Natural killer cell treated with Interleukin-12 subunit alpha and Interleukin-12 subunit beta and Interleukin-15 and Interleukin-18, amount 100 ng/mL, for 72 hours (primary cell): ENCODE results near the gene NDUFA7. TPM values are rescaled to one million over a fixed set of nuclear protein-coding genes. Genes with fewer than 3 reads are reported as not detected.
"Not testable (repeated sequence)": the region's sequence is repeated elsewhere in the genome, so short reads cannot be mapped to it uniquely, and the experiment has no call there.

ENCODE experiments used
- ATAC-seq, 2 donors: fragments of 150-1000 bp; cut with Tn5 transposase in 1 of 2; sonication (Bioruptor Pico), chemical (Tn5 transposase) in 1 of 2; 2 replicates each; pipeline ENCODE4 v1.10.0; 2021
- DNase-seq: peaks from one replicate; pipeline ENCODE4 v3.0.0; 2022; ENCODE audit warnings: low spot score
- H3K27ac Mint-ChIP-seq, 2 donors: 1 replicate in 1 of 2; 2 replicates in 1 of 2; pipeline ENCODE4 v1.8.0; 2022; ENCODE audit warnings: mixed read lengths in 2 of 2, mild to moderate bottlenecking in 1 of 2, moderate library complexity in 1 of 2
- H3K27me3 Mint-ChIP-seq, 2 donors: 1 replicate in 1 of 2; 2 replicates in 1 of 2; pipeline ENCODE4 v1.8.0; 2022; ENCODE audit warnings: mixed read lengths in 2 of 2
- H3K36me3 Mint-ChIP-seq: one replicate; pipeline ENCODE4 v1.8.0; 2022; ENCODE audit warnings: mixed read lengths
- H3K4me1 Mint-ChIP-seq, 2 donors: 1 replicate in 1 of 2; 2 replicates in 1 of 2; pipeline ENCODE4 v1.8.0; 2022; ENCODE audit warnings: low read depth in 2 of 2, mixed read lengths in 2 of 2, mild to moderate bottlenecking in 1 of 2
- H3K4me3 Mint-ChIP-seq: one replicate; pipeline ENCODE4 v1.8.0; 2022; ENCODE audit warnings: mixed read lengths
- H3K9me3 Mint-ChIP-seq: 2 replicates; pipeline ENCODE4 v1.8.0; 2022; ENCODE audit warnings: mixed read lengths
- total RNA-seq, 2 donors: library from RNA; stranded (reverse); gene quantifications; one replicate each; pipeline ENCODE4 v1.2.3, GENCODE V29; 2022

NDUFA7 gene
- total RNA-seq, 2 donors from 2014 or later: 31.2 to 42.2 TPM

DNA sequence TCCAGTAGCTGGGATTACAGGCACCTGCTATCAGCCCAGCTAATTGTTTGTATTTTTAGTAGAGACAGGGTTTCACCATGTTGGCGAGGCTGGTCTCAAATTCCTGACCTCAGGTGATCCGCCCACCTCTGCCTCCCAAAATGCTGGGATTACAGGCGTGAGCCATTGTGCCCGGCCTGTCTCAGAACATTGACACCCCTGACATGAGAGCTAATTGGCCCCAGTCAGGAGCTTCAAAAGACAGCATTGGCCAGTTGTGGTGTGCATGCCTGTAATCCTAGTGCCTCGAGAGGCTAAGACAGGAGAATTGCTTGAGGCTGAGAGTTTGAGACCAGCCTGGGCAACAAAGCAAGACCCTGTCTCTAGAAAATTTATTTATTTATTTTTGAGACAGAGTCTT is 31.7 kb upstream of the NDUFA7 start:
- Mint-ChIP-seq H3K4me1 (peaks cover 9 to 11% of the 10 kb centered on the region in 2 donors), H3K27me3 (peaks cover 18 to 19% of the 10 kb centered on the region in 2 donors)
- not testable (repeated sequence) for H3K9me3 Mint-ChIP-seq, H3K4me3 Mint-ChIP-seq, H3K36me3 Mint-ChIP-seq, ATAC-seq, DNase-seq, H3K27ac Mint-ChIP-seq

- Mint-ChIP-seq H3K4me1 (peaks cover 9 to 11% of the 10 kb centered on the region in 2 donors), H3K4me3 (no peak overlapping the region), H3K27me3 (peaks cover 18 to 19% of the 10 kb centered on the region in 2 donors), H3K9me3 (no peaks in the 10 kb centered on the region), H3K27ac (no peak overlapping the region), H3K36me3 (no peaks in the 10 kb centered on the region)
- DNase-seq: peak; percentile 46
- ATAC-seq: no peak
These were observed 31.1 kb upstream of the NDUFA7 start for GRCh38 chr19:8352134-8352827.

- not testable (repeated sequence) for H3K4me3 Mint-ChIP-seq, H3K27ac Mint-ChIP-seq, H3K9me3 Mint-ChIP-seq, ATAC-seq, H3K36me3 Mint-ChIP-seq, H3K4me1 Mint-ChIP-seq, DNase-seq
- peaks cover 18 to 19% of the 10 kb centered on the region in 2 donors for H3K27me3 Mint-ChIP-seq
These were observed 28.6 kb upstream of the NDUFA7 start for GRCh38 chr19:8349629-8350372.

- H3K27me3 Mint-ChIP-seq: no peaks in the 10 kb centered on the region
- no peaks in the 10 kb centered on the region for H3K9me3 Mint-ChIP-seq
- H3K4me3 Mint-ChIP-seq: peak overlapping the region; percentile 75
- peaks cover 7 to 9% of the 10 kb centered on the region in 2 donors for H3K4me1 Mint-ChIP-seq
- H3K36me3 Mint-ChIP-seq: no peaks in the 10 kb centered on the region
- H3K27ac Mint-ChIP-seq: no peak overlapping the region
- DNase-seq (no peak), ATAC-seq (no peak)
These were observed 22.3 kb upstream of the NDUFA7 start for GRCh38 chr19:8343483-8343844.

DNA sequence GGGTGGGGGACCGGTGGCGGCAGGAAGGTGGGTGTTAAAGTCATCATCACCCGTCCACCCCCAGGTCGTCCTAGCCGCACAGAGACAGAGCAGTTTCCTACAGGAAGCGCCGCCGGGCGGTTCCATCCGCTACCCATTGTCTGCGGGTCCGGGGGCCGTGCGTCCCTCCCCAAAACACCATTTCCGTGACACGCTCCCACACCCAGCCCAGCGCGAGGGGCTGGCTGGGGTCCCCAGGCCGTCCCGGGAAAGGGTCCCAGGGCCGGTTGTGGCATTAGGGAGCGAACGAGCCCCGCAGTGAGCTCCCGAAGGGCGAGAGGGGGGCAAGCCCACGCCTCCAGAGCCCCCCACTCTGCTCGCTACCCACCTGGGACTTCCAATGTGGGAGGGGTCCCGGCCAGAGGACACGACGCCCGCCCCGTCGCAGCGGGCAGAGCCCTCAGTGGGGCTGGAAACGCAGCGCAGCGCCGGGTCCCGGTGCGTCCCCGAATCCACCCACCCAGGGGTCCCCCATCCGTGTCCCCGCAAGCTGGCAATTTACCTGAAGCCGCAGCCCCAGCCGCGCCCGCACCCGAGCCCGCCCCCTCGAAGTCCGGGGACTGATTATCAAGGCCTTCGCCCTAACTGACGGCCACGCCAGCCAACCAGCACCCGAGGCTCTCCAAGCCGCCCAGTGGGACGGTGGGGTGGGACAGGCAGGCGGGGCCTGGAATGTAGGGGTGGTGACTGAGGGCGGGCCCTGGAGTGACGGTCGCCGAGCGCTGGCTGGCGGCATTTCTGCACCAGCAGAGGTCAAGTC is 21.7 kb upstream of the NDUFA7 start, which contains the start of gene KANK3:
Gene KANK3, minus strand, starts transcription at position 579 of the 799 bp plus-strand sequence. CDS start 5,434 bp downstream, outside the sequence.
- ATAC-seq: peak; percentile 100
- Mint-ChIP-seq H3K4me3 (peak within 1 kb of the TSS; percentile 75), H3K27ac (no peak within 1 kb of the TSS), H3K4me1 (peaks cover 7 to 9% of the 10 kb centered on the region in 2 donors), H3K36me3 (no peaks in the 10 kb centered on the region), H3K9me3 (no peaks in the 10 kb centered on the region), H3K27me3 (no peaks in the 10 kb centered on the region)
- peak; percentile 98 for DNase-seq

DNA sequence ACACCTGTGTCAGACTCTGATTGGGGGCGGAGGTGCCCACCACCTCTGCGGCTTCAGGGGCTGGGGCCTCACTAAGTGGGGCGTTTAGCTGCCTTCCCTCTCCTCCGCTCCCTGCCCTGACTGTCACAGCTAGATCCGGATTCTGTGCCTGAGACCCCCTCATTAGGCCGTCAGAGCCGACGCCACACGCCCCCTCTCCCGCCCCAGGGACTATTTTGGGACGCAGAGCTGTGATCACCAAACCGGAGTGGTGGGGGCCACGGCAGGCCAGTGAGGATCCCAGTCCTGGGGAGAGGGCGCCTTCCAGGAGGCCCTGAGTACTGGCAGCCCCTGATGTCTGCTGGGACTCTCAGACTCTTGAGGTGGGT is 21.1 kb upstream of the NDUFA7 start:
- Mint-ChIP-seq H3K9me3 (no peaks in the 10 kb centered on the region), H3K27me3 (no peaks in the 10 kb centered on the region), H3K4me3 (peak overlapping the region; percentile 3), H3K36me3 (no peaks in the 10 kb centered on the region), H3K27ac (no peak overlapping the region), H3K4me1 (peaks cover 7 to 9% of the 10 kb centered on the region in 2 donors)
- ATAC-seq: no peak
- DNase-seq: peak; percentile 59

- ATAC-seq, H3K27me3 Mint-ChIP-seq, H3K27ac Mint-ChIP-seq: not testable (repeated sequence)
These were observed 20.3 kb upstream of the NDUFA7 start for GRCh38 chr19:8341504-8341903.

GRCh38 chr19:8340341-8341096 is 19.3 kb upstream of the NDUFA7 start:
- no peak overlapping the region for H3K4me3 Mint-ChIP-seq
- H3K4me1 Mint-ChIP-seq: peaks cover 7 to 15% of the 10 kb centered on the region in 2 donors
- H3K36me3 Mint-ChIP-seq: no peaks in the 10 kb centered on the region
- no peak overlapping the region for H3K27ac Mint-ChIP-seq
- H3K27me3 Mint-ChIP-seq: no peaks in the 10 kb centered on the region
- DNase-seq: peak; percentile 22
- no peaks in the 10 kb centered on the region for H3K9me3 Mint-ChIP-seq
- ATAC-seq: no peak

More at GRCh38 chr19:8341504-8341903, 20.3 kb upstream of the NDUFA7 start:
- H3K4me1 Mint-ChIP-seq: peaks cover 7 to 11% of the 10 kb centered on the region in 2 donors
- DNase-seq: peak; percentile 25
- H3K4me3 Mint-ChIP-seq: peak overlapping the region; percentile 3
- not testable (repeated sequence) for H3K9me3 Mint-ChIP-seq, H3K36me3 Mint-ChIP-seq

- Mint-ChIP-seq H3K27me3 (no peaks in the 10 kb centered on the region), H3K36me3 (no peaks in the 10 kb centered on the region), H3K27ac (no peak overlapping the region), H3K9me3 (no peaks in the 10 kb centered on the region), H3K4me3 (no peak overlapping the region), H3K4me1 (peaks cover 7 to 15% of the 10 kb centered on the region in 2 donors)
- DNase-seq: no peak
- ATAC-seq: no peak
These were observed 17.7 kb upstream of the NDUFA7 start for GRCh38 chr19:8338835-8339234.

DNA sequence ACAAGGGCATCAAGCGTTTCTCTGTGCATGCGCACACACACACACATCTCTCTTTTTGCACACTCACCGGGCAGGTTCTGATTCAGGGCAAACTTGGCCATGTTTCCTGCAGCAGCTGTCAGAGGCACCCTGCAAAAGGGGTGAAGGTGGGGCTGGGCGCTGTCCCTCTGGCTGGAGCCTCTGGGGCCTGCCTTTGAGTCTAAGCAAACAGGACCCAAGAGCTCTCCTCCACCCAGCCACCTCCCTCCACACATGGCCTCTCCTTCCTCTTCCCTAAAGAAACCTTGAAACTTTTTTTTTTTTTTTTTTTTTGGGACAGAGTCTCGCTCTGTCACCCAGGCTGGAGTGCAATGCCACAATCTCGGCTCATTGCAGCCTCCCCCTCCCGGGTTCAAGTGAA is 16.6 kb upstream of the NDUFA7 start:
- no peak overlapping the region for H3K27ac Mint-ChIP-seq
- H3K9me3 Mint-ChIP-seq: no peaks in the 10 kb centered on the region
- no peak overlapping the region for H3K4me3 Mint-ChIP-seq
- no peaks in the 10 kb centered on the region for H3K36me3 Mint-ChIP-seq
- H3K27me3 Mint-ChIP-seq: no peaks in the 10 kb centered on the region
- H3K4me1 Mint-ChIP-seq: peaks cover 0 to 9% of the 10 kb centered on the region in 2 donors
- no peak for DNase-seq
- no peak for ATAC-seq

- H3K4me3 Mint-ChIP-seq: no peak overlapping the region
- no peak overlapping the region for H3K27ac Mint-ChIP-seq
- H3K36me3 Mint-ChIP-seq: no peaks in the 10 kb centered on the region
- H3K9me3 Mint-ChIP-seq: no peaks in the 10 kb centered on the region
- peaks cover 0 to 9% of the 10 kb centered on the region in 2 donors for H3K4me1 Mint-ChIP-seq
- DNase-seq: no peak
- no peaks in the 10 kb centered on the region for H3K27me3 Mint-ChIP-seq
- ATAC-seq: no peak
These were observed 15.5 kb upstream of the NDUFA7 start for GRCh38 chr19:8336660-8337059.

DNA sequence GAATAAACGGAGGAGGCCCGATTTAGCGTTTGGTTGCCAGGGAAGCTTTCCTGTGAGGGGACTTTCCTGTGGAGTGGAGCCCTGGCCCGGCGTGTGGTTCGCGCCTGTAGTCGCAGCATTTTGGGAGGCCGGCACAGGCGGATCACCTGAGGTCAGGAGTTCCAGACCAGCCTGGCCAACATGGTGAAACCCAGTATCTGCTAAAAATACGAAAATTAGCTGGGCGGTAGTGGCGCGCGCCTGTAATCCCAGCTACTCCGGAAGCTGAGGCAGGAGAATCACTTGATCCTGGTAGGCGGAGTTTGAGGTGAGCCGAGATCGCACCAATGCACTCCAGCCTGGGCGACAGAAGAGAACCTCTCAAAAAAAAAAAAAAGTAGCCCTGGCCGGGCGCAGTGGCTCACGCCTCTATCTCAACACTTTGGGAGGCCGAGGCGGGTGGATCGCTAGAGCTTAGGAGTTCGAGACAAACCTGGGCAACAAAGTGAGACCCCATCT is 14.9 kb upstream of the NDUFA7 start:
- Mint-ChIP-seq H3K9me3 (no peaks in the 10 kb centered on the region), H3K4me3 (peak overlapping the region; percentile 23), H3K36me3 (no peaks in the 10 kb centered on the region), H3K27me3 (no peaks in the 10 kb centered on the region), H3K4me1 (peaks cover 0 to 9% of the 10 kb centered on the region in 2 donors), H3K27ac (no peak overlapping the region)
- DNase-seq: no peak
- ATAC-seq: no peak
